ENCODE results near the gene CCDC57.
"Not testable (repeated sequence)": the region's sequence is repeated elsewhere in the genome, so short reads cannot be mapped to it uniquely, and the experiment has no call there.

CCDC57 gene

DNA sequence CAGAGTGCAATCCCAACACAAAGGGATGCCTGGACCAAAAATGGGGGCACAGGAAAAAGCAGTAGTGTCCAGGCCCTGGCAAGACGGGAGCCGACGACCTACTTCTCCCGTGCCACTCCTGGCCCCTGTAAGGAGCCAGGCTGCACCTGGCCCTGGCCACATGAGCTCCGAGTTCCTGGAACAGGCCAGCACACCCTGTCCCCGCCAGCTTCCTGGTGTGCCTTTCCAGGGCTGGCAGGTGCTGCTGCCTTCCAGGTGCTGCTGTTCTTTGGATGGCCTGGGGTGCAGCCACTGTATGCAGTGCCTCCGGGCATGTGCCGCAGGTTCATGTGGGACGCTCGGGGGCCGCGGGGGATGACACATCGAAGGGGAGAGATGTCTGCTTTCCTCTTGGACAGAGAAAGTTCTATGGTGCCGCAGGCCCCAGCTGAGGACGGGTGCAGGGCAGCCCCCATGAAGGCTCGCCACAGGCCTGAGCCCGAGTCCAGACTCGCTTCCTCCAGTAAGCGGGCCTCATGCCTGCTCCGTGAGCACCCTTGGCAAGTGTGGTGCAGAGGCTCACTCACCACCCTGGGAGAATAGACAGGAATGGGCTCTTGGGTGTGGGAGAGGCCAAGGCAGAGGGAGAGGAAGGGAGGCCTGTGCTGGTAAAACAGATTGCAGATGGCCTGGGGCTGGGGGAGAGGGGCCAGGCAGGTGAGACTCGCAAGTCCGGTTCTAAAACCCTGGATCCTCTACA, 59.9 kb downstream of the CCDC57 start:
- Mint-ChIP-seq H3K27ac (no peak overlapping the region), H3K4me3 (no peak overlapping the region), H3K36me3 (peaks cover 2% of the 10 kb centered on the region), H3K27me3 (no peaks in the 10 kb centered on the region), H3K4me1 (peaks cover 5% of the 10 kb centered on the region), H3K9me3 (no peaks in the 10 kb centered on the region)
- no peak for DNase-seq
- CTCF ChIA-PET, result interaction anchor here (0.8 to 2.7 kb wide), 4 partner anchors 10 to 123 kb away, joined by 3 to 16 read pairs (median 5); partner anchors contain the start of gene RAC3

DNA sequence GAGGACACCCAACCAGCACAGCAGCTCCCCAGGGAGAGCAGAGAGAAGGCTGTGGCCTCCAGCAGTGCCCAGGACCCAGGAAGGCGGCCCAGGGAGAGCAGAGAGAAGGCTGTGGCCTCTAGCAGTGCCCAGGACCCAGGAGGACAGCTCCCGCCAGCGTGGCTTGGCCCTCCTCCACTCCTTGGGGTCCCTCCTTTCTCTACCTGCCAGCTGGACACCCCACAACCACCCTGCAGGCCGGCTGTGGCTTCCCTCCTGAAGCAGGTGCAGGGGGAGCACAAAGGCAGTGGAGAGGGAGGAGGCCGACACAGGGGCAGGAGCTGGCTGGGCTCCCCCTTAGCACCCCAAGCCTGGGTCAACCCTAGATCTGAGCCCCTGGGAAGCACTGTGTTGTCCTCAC, 60.5 kb downstream of the CCDC57 start:
- no peaks in the 10 kb centered on the region for H3K27me3 Mint-ChIP-seq
- CTCF ChIA-PET, result interaction anchor here (0.8 to 1.3 kb wide), 3 partner anchors 10 to 121 kb away, joined by 3 to 5 read pairs (median 3); no protein-coding TSS in a partner anchor
- peaks cover 5% of the 10 kb centered on the region for H3K4me1 Mint-ChIP-seq
- H3K4me3 Mint-ChIP-seq, result no peak overlapping the region
- DNase-seq, result no peak
- H3K27ac Mint-ChIP-seq, result no peak overlapping the region
- peaks cover 4% of the 10 kb centered on the region for H3K36me3 Mint-ChIP-seq
- H3K9me3 Mint-ChIP-seq, result peaks cover 1% of the 10 kb centered on the region

DNA sequence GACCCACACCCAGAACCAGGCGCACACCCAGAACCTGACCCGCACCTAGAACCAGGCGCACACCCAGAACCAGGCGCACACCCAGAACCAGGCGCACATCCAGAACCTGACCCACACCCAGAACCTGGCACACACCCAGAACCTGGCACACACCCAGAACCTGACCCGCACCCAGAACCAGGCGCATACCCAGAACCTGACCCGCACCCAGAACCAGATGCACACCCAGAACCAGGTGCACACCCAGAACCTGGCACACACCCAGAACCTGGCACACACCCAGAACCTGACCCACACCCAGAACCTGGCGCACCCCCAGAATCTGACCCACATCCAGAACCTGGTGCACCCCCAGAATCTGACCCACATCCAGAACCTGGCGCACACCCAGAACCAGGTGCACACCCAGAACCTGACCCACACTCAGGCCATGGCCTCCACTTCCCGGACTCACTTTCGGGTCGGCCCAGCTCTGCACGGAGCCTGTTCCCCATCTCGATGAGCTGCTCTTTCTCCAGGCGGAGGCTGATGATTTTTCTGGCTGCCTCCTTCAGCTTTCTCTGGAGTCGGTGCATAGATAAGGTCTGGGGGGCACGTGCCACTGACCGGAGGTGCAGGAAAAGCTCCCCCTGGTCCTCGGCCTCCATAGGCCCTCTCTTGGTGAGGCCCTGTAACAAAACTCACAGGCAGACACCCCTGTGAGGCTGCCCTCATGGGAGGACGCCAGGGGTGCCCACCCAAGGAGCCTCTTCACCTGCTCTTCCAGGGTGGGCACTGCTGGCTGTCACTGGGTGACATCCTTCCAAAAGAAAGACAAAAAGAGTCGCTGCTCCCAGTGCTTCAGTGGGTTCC, 61.3 kb downstream of the CCDC57 start:
- peaks cover 1% of the 10 kb centered on the region for H3K9me3 Mint-ChIP-seq
- CTCF ChIA-PET, result interaction anchor here (1.1 to 1.3 kb wide), 2 partner anchors 30 to 121 kb away, joined by 3 to 5 read pairs; no protein-coding TSS in a partner anchor
- peaks cover 5% of the 10 kb centered on the region for H3K36me3 Mint-ChIP-seq
- DNase-seq, result no peak
- no peak overlapping the region for H3K4me3 Mint-ChIP-seq
- peaks cover 5% of the 10 kb centered on the region for H3K4me1 Mint-ChIP-seq
- H3K27ac Mint-ChIP-seq, result no peak overlapping the region
- no peaks in the 10 kb centered on the region for H3K27me3 Mint-ChIP-seq

DNA sequence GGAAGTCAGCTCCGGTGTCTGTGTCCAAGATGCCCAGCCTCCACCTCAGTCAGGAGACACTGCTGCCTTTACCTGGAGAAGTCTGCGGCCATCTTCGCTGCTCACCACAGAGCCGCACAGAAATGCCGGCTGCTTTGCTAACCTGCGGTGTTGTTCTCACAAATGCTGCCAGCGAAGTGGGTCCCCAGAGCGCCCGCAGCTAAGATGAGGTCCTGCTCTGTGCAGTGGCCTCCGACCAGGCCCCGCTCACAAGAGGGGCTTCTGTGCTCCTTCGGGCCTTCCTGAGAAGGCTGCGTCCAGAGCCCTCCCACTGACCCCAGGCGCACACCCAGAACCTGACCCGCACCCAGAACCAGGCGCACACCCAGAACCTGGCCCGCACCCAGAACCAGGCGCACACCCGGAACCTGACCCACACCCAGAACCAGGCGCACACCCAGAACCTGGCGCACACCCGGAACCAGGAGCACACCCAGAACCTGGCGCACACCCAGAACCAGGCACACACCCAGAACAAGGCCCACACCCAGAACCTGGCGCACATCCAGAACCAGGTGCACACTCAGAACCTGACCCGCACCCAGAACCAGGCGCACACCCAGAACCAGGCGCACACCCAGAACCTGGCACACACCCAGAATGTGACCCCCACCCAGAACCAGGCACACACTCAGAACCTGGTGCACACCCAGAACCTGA, 63.1 kb downstream of the CCDC57 start:
- CTCF ChIA-PET, result no interaction called here
- H3K27ac Mint-ChIP-seq, result no peak overlapping the region
- H3K4me1 Mint-ChIP-seq, result peaks cover 5% of the 10 kb centered on the region

DNA sequence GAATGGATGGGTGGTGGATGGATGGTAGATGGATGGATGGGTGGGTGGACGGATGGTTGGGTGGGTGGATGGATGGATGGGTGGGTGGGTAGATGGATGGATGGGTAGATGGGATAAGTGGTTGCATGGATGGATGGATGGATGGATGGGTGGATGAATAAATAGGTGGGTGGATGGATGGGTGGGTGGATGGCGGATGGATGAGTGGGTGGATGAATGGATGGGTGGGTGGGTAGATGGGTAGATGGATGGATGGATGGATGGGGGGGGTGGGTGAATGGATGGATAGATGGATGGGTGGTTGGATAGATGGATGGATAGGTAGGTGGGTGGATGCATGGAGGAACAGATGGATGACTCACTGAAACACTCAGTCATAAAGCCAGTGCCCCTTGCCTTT, 63.6 kb downstream of the CCDC57 start:
- no peak for DNase-seq
- H3K27me3 Mint-ChIP-seq, result no peaks in the 10 kb centered on the region
- no peak overlapping the region for H3K4me3 Mint-ChIP-seq
- CTCF ChIA-PET, result no interaction called here
- no peak overlapping the region for H3K27ac Mint-ChIP-seq
- peaks cover 5% of the 10 kb centered on the region for H3K36me3 Mint-ChIP-seq
- H3K9me3 Mint-ChIP-seq, result peaks cover 1% of the 10 kb centered on the region
- peaks cover 5% of the 10 kb centered on the region for H3K4me1 Mint-ChIP-seq

More for the DNA sequence above, 63.1 kb downstream of the CCDC57 start:
- H3K27me3 Mint-ChIP-seq, result no peaks in the 10 kb centered on the region
- DNase-seq, result no peak
- H3K36me3 Mint-ChIP-seq, result peaks cover 5% of the 10 kb centered on the region
- H3K4me3 Mint-ChIP-seq, result no peak overlapping the region
- H3K9me3 Mint-ChIP-seq, result peaks cover 1% of the 10 kb centered on the region

DNA sequence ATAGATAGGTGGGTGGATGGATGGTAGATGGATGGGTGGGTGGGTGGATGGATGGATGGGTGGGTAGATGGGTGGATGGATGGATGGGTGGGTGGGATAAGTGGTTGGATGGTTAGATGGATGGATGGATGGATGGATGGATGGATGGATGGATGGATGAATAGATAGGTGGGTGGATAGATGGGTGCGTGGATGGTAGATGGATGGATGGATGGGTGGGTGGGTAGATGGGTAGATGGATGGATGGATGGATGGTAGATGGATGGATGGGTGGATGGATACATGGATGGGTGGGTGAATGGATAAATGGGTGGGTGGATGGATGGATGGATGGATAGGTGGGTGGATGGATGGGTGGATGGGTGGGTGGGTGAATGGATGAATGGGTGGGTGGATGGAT, 64.6 kb downstream of the CCDC57 start:
- Mint-ChIP-seq H3K4me1 (peaks cover 4% of the 10 kb centered on the region), H3K9me3 (peaks cover 1% of the 10 kb centered on the region), H3K27ac (no peak overlapping the region), H3K27me3 (no peaks in the 10 kb centered on the region), H3K4me3 (no peak overlapping the region), H3K36me3 (peaks cover 3% of the 10 kb centered on the region)
- CTCF ChIA-PET, result no interaction called here
- DNase-seq, result no peak

DNA sequence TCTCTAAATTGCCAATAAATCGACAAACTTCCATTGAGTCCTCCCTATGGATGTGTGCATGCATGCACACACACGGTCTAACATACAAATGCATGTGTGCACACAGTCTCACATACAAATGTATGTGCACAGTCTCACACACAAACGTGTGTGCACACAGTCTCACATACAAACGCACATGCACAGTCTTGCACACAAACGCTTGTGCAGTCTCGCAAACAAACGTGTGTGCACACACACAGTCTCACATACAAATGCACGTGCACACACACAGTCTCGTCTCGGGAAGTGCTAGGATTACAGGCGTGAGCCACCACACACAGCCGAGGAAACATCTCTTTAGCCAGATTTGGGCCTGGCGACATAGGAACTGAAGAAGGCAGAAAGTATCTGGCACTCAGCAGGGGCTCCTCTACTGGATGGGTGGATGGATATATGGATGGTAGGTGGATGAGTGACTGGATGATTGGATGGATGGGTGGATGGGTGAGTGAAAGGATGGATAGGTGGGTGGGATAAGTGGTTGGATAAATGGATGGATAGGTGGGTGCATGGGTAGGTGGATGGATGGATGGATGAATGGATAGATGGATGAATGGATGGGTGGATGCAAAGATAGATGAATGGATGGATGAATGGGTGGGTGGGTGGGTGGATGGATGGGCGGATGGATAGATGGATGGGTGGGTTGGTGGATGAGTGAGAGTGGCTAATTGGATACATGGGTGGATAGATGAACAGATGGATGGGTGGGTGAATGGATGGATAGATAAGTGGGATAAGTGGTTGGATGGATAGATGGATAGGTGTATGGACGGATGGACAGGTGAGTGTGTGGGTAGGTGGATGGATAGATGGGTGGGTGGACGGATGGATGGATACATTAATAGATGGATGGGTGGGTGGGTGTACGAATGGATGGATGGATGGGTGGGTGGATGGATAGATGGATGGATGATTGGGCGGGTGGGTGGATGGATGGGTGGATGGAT, 65.7 kb downstream of the CCDC57 start:
- H3K4me3 Mint-ChIP-seq, result no peak overlapping the region
- CTCF ChIA-PET, result no interaction called here
- H3K4me1 Mint-ChIP-seq, result peaks cover 4% of the 10 kb centered on the region
- DNase-seq, result no peak
- H3K27ac Mint-ChIP-seq, result no peak overlapping the region
- peaks cover 1% of the 10 kb centered on the region for H3K9me3 Mint-ChIP-seq
- H3K27me3 Mint-ChIP-seq, result no peaks in the 10 kb centered on the region
- peaks cover 3% of the 10 kb centered on the region for H3K36me3 Mint-ChIP-seq

DNA sequence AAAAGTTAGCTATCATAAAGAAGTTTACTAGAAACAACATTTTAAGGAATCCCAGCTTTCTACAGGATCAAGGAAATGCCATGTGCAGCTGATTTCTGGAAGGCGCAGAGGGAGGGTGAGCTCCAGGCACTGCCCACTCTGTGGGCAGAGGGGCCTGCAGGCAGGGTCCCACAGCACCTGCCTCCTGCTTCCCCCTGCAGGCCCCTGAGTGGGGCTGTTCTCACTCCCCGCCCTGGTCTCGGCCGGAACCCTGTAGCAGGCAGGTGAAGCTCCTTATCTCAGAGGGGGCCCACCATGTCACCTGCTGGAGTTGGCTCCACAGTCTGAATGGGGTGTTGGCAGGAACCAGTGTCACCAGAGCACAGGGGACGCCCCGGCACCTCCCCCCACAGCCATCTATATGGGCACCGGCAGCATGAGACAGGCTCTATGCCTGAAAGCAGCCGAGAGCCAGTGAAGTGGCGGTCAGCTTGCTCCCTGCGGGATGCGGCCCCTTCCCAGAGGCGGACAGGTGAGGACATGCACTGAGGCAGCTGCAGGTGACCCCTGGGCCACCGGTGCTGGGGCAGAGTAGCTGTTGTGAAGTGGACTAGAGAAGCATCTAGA, 67.0 kb downstream of the CCDC57 start:
- CTCF ChIA-PET, result no interaction called here
- Mint-ChIP-seq H3K9me3 (peaks cover 1% of the 10 kb centered on the region), H3K4me3 (no peak overlapping the region), H3K27ac (no peak overlapping the region), H3K27me3 (no peaks in the 10 kb centered on the region), H3K4me1 (peaks cover 4% of the 10 kb centered on the region), H3K36me3 (peaks cover 3% of the 10 kb centered on the region)
- DNase-seq, result no peak

DNA sequence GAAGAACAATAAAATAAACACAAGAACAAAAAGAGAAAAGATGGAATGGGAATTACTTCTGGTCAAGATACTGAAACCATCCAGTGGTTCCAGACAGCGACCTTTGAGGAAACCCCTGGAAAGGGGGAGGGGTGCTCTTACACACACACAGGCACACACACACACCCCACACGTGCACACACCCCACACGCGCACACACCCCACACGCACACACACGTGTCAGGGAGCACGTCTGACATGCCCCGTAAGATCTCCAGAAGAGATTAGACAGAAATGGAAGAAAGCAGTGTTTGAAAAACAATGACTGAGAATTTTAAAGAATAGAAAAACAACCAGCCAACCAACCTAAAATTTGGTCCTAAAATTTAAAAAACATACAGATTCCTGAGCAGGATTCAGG, 69.3 kb downstream of the CCDC57 start:
- Mint-ChIP-seq H3K9me3 (peaks cover 1% of the 10 kb centered on the region), H3K4me3 (no peak overlapping the region), H3K27ac (no peak overlapping the region), H3K4me1 (peaks cover 4% of the 10 kb centered on the region), H3K27me3 (peaks cover 4% of the 10 kb centered on the region), H3K36me3 (peaks cover 3% of the 10 kb centered on the region)
- CTCF ChIA-PET, result no interaction called here
- no peak for DNase-seq

DNA sequence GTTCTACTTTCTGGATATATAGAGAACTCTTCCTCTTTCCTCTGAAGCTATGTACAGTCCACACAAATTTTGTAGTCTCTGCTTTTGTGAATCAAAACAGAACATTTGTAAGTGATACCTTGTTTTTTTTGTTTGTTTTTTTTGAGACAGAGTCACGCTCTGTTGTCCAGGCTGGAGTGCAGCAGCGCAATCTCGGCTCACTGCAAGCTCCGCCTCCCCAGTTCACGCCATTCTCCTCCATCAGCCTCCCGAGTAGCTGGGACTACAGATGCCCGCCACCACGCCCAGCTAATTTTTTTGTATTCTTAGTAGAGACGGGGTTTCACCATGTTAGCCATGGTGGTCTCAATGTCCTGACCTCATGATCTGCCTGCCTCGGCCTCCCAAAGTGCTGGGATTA, 72.7 kb downstream of the CCDC57 start:
- H3K36me3 Mint-ChIP-seq, H3K27ac Mint-ChIP-seq, DNase-seq, H3K4me1 Mint-ChIP-seq, CTCF ChIA-PET, H3K27me3 Mint-ChIP-seq, H3K4me3 Mint-ChIP-seq, H3K9me3 Mint-ChIP-seq: not testable (repeated sequence)

DNA sequence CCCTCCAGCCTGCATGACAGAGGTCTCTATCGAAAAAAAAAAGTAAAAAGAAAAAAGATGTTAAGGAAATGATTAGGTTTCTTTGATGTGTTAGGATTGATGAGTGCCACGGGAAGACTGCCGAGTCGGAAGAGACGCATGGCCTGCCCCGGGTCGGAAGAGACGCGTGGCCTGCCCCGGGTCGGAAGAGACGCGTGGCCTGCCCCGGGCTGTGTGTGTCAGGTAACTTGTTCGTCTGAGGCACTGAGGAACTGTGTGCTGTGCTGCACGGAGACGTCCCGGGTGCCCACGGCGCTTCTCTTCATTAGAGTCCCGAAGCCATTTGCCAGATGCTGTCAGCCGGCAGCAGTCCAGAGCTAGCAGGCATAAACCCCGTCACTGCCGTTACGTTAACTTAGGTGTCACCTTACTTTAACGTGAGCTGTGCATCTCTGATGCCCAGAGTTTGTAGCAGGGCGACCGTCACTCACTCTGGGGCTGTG, 74.1 kb downstream of the CCDC57 start:
- H3K4me1 Mint-ChIP-seq, result peaks cover 4% of the 10 kb centered on the region
- no peak overlapping the region for H3K4me3 Mint-ChIP-seq
- H3K27ac Mint-ChIP-seq, result no peak overlapping the region
- H3K36me3 Mint-ChIP-seq, result no peaks in the 10 kb centered on the region
- CTCF ChIA-PET, result no interaction called here
- no peaks in the 10 kb centered on the region for H3K9me3 Mint-ChIP-seq
- H3K27me3 Mint-ChIP-seq, result peaks cover 4% of the 10 kb centered on the region
- no peak for DNase-seq

DNA sequence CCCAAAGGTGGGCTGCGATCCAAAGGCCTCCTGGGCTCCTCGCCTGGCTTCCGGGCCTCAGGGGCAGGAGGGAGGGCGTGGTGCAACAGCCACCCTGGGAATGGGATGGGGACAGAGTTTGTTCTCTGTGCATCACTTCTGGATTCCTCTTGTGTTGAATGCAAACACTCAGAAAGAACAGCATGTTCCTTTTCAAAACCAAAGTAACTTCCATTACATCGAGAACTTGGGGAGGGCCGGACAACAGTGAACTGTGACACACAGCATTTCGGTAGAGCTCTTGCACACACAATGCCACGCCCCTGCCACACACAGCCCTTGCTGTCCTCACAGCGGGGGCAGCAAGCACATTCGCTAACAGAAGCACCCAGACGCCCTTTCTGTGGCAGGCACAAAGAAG, 78.5 kb downstream of the CCDC57 start:
- Mint-ChIP-seq H3K27me3 (no peaks in the 10 kb centered on the region), H3K4me3 (no peak overlapping the region), H3K9me3 (no peaks in the 10 kb centered on the region), H3K36me3 (no peaks in the 10 kb centered on the region), H3K27ac (no peak overlapping the region), H3K4me1 (peaks cover 4% of the 10 kb centered on the region)
- CTCF ChIA-PET, result no interaction called here
- no peak for DNase-seq
